Measurements from ENCODE around the gene CLSTN3. TPM values are rescaled to one million over a fixed set of nuclear protein-coding genes. Genes with fewer than 3 reads are reported as not detected.

CLSTN3 gene
- total and polyA plus RNA-seq, 10 of the 15 experiments (the other 5 are each of a cell fraction or from before 2014, with no cell fraction given) = 0.09 to 35.9 (median 11.3) TPM

DNA sequence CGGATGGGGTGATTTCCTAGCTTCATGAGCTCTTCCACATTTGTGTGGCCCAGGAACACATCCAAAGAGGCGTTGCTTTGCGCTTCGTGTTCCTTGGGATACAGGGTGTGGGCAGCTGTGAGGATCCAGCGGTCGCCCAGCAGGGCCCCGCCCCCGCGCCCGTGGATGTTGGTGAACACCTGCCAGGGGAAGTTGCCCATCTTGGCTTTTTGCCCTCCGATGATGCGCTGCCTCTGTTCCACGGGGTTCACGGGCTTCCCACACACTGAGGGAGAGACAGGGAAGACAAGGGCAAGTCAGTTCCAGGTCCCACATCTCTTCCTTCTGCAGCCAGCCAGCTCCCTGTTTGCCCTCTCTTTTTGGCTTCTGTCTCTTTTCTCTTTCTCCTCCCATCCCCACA, 49.1 kb upstream of the CLSTN3 start:
- WGBS (ENCODE audit: insufficient coverage, insufficient replicate concordance, low lambda C conversion rate, missing lambda C conversion rate) = 70% methylated on average over 14 of the region's 14 CpGs
- CTCF ChIA-PET = no interaction called here
- no peaks in the 10 kb centered on the region for H3K4me1 ChIP-seq (ENCODE audit: control insufficient read depth, insufficient read depth, low read length)
- TF ChIP-seq ZNF622 (IDR thresholded peaks at IDR 0.05) (no peak), FOS (IDR thresholded peaks at IDR 0.05; ENCODE audit: borderline replicate concordance, extremely low read depth, insufficient read length) (no peak), MXI1 (IDR thresholded peaks at IDR 0.05; ENCODE audit: low read depth, low read length) (no peak), IKZF2 (IDR thresholded peaks at IDR 0.05) (no peak)
- TF ChIP-seq, protein P1, sequence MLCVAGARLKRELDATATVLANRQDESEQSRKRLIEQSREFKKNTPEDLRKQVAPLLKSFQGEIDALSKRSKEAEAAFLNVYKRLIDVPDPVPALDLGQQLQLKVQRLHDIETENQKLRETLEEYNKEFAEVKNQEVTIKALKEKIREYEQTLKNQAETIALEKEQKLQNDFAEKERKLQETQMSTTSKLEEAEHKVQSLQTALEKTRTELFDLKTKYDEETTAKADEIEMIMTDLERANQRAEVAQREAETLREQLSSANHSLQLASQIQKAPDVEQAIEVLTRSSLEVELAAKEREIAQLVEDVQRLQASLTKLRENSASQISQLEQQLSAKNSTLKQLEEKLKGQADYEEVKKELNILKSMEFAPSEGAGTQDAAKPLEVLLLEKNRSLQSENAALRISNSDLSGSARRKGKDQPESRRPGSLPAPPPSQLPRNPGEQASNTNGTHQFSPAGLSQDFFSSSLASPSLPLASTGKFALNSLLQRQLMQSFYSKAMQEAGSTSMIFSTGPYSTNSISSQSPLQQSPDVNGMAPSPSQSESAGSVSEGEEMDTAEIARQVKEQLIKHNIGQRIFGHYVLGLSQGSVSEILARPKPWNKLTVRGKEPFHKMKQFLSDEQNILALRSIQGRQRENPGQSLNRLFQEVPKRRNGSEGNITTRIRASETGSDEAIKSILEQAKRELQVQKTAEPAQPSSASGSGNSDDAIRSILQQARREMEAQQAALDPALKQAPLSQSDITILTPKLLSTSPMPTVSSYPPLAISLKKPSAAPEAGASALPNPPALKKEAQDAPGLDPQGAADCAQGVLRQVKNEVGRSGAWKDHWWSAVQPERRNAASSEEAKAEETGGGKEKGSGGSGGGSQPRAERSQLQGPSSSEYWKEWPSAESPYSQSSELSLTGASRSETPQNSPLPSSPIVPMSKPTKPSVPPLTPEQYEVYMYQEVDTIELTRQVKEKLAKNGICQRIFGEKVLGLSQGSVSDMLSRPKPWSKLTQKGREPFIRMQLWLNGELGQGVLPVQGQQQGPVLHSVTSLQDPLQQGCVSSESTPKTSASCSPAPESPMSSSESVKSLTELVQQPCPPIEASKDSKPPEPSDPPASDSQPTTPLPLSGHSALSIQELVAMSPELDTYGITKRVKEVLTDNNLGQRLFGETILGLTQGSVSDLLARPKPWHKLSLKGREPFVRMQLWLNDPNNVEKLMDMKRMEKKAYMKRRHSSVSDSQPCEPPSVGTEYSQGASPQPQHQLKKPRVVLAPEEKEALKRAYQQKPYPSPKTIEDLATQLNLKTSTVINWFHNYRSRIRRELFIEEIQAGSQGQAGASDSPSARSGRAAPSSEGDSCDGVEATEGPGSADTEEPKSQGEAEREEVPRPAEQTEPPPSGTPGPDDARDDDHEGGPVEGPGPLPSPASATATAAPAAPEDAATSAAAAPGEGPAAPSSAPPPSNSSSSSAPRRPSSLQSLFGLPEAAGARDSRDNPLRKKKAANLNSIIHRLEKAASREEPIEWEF (IDR thresholded peaks at IDR 0.05; ENCODE audit: insufficient replicate concordance, low read depth, low read length) = no peak
- TF ChIP-seq, protein P2, sequence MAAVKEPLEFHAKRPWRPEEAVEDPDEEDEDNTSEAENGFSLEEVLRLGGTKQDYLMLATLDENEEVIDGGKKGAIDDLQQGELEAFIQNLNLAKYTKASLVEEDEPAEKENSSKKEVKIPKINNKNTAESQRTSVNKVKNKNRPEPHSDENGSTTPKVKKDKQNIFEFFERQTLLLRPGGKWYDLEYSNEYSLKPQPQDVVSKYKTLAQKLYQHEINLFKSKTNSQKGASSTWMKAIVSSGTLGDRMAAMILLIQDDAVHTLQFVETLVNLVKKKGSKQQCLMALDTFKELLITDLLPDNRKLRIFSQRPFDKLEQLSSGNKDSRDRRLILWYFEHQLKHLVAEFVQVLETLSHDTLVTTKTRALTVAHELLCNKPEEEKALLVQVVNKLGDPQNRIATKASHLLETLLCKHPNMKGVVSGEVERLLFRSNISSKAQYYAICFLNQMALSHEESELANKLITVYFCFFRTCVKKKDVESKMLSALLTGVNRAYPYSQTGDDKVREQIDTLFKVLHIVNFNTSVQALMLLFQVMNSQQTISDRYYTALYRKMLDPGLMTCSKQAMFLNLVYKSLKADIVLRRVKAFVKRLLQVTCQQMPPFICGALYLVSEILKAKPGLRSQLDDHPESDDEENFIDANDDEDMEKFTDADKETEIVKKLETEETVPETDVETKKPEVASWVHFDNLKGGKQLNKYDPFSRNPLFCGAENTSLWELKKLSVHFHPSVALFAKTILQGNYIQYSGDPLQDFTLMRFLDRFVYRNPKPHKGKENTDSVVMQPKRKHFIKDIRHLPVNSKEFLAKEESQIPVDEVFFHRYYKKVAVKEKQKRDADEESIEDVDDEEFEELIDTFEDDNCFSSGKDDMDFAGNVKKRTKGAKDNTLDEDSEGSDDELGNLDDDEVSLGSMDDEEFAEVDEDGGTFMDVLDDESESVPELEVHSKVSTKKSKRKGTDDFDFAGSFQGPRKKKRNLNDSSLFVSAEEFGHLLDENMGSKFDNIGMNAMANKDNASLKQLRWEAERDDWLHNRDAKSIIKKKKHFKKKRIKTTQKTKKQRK (IDR thresholded peaks at IDR 0.05; ENCODE audit: low read depth, low read length) = no peak
- TF ChIP-seq, protein P3, sequence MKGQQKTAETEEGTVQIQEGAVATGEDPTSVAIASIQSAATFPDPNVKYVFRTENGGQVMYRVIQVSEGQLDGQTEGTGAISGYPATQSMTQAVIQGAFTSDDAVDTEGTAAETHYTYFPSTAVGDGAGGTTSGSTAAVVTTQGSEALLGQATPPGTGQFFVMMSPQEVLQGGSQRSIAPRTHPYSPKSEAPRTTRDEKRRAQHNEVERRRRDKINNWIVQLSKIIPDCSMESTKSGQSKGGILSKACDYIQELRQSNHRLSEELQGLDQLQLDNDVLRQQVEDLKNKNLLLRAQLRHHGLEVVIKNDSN (IDR thresholded peaks at IDR 0.05; ENCODE audit: borderline replicate concordance, extremely low read length, insufficient read depth, low read depth, low read length) = no peak
- TF ChIP-seq, protein P4, sequence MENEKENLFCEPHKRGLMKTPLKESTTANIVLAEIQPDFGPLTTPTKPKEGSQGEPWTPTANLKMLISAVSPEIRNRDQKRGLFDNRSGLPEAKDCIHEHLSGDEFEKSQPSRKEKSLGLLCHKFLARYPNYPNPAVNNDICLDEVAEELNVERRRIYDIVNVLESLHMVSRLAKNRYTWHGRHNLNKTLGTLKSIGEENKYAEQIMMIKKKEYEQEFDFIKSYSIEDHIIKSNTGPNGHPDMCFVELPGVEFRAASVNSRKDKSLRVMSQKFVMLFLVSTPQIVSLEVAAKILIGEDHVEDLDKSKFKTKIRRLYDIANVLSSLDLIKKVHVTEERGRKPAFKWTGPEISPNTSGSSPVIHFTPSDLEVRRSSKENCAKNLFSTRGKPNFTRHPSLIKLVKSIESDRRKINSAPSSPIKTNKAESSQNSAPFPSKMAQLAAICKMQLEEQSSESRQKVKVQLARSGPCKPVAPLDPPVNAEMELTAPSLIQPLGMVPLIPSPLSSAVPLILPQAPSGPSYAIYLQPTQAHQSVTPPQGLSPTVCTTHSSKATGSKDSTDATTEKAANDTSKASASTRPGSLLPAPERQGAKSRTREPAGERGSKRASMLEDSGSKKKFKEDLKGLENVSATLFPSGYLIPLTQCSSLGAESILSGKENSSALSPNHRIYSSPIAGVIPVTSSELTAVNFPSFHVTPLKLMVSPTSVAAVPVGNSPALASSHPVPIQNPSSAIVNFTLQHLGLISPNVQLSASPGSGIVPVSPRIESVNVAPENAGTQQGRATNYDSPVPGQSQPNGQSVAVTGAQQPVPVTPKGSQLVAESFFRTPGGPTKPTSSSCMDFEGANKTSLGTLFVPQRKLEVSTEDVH (IDR thresholded peaks at IDR 0.05; ENCODE audit: low read depth, partially characterized antibody) = no peak
- TF ChIP-seq, protein P5, sequence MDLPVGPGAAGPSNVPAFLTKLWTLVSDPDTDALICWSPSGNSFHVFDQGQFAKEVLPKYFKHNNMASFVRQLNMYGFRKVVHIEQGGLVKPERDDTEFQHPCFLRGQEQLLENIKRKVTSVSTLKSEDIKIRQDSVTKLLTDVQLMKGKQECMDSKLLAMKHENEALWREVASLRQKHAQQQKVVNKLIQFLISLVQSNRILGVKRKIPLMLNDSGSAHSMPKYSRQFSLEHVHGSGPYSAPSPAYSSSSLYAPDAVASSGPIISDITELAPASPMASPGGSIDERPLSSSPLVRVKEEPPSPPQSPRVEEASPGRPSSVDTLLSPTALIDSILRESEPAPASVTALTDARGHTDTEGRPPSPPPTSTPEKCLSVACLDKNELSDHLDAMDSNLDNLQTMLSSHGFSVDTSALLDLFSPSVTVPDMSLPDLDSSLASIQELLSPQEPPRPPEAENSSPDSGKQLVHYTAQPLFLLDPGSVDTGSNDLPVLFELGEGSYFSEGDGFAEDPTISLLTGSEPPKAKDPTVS (IDR thresholded peaks at IDR 0.05; ENCODE audit: low read depth, low read length) = no peak

More for the DNA sequence above, 49.1 kb upstream of the CLSTN3 start:
- Histone ChIP-seq H3K9me3 (replicated peaks; ENCODE audit: control insufficient read depth, insufficient read depth, low read length) (no peaks in the 10 kb centered on the region; the same call in 2 of the 3 replicates), H2AFZ (ENCODE audit: control insufficient read depth, low read depth, low read length) (no peak overlapping the region), H3K79me2 (ENCODE audit: control insufficient read depth, insufficient read depth, low read length) (no peaks in the 10 kb centered on the region), H4K20me1 (ENCODE audit: control insufficient read depth, insufficient read depth) (no peaks in the 10 kb centered on the region), H3K36me3 (ENCODE audit: control insufficient read depth in 2 of 2, insufficient read depth in 2 of 2, low read length in 1 of 2) (no peaks in the 10 kb centered on the region), H3K9ac (ENCODE audit: control insufficient read depth, insufficient read depth, low read length) (no peak overlapping the region), H3K4me3 (no peak overlapping the region), H3K27ac (ENCODE audit: control insufficient read depth, insufficient read depth) (no peak overlapping the region), H3K27me3 (replicated peaks in 1 of 2; ENCODE audit: control insufficient read depth in 2 of 2, insufficient read depth in 2 of 2, low read length in 1 of 2) (no peaks in the 10 kb centered on the region), H3K4me2 (ENCODE audit: control insufficient read depth, insufficient read depth) (no peak overlapping the region)
- intact Hi-C loops (cut with micrococcal nuclease; ENCODE audit: unreplicated experiment) = no loop called here
- ATAC-seq = no peak
- BruUV-seq (replicated peaks) = no TSS peak
- in situ Hi-C loops (cut with MboI) = no loop called here
- ChIA-PET SMC1A (ENCODE audit: uncharacterized antibody, unreplicated experiment) (no interaction called here), RAD21 (ENCODE audit: unreplicated experiment) (interaction anchor here (0.8 kb wide), 1 partner anchor 27 kb away, joined by 3 read pairs; no protein-coding TSS in a partner anchor), POLR2A (no interaction called here)
- no peak for DNase-seq (ENCODE audit: low read depth, low spot score)
- FAIRE-seq = no peak
